Left ventricle myocardium superior (tissue), 1 donor: ENCODE results near the gene LARP1B. TPM values are rescaled to one million over a fixed set of nuclear protein-coding genes. Genes with fewer than 3 reads are reported as not detected.
"Not testable (repeated sequence)": the region's sequence is repeated elsewhere in the genome, so short reads cannot be mapped to it uniquely, and the experiment has no call there.

Source experiments
- ATAC-seq: fragments of 200-7000 bp; cut with Tn5 transposase; one replicate; pipeline ENCODE4 v1.9.1; 2020; ENCODE audit warnings: mild to moderate bottlenecking, moderate library complexity
- DNase-seq: peaks from one replicate; pipeline ENCODE4 v3.0.0-alpha.2; 2020
- intact Hi-C: fragments of 100-400 bp; cut with micrococcal nuclease; formaldehyde crosslinking; loops from one replicate; pipeline ENCODE4 v1.11.0; 2022
- total RNA-seq: library from RNA; stranded (reverse); fragmentation: NEBNext Ultra II Directional; extraction: Animal tissue kit (Norgen Biotek cat#: 25700); gene quantifications from one replicate; pipeline ENCODE4 v1.2.1, GENCODE V29; 2021
- donor health status: DM: no; HTN: yes; CAD: no; lungs with severe emphysema.

Gene LARP1B
- total RNA-seq, 1 donor from 2014 or later, result 15.9 TPM

DNA sequence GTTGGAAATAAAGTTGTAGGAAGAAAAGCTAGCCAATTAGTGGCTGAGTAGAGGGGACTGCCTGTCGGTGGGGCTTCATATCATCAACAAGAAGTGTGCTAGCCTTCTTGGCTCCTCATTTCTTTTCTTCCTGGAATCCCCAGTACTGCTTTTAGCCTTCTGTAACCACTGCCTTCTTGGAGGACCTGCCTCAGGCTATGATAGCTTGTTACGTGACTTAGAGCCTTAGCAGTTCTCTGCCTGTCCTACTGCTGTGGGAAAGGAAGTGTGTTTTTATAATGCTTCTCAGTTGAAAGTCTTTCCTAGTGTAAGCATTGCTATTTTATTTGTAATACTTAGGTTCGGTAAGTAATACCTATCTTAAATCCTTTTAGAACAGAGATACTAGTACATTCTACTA is 61.9 kb downstream of the LARP1B start:
- intact Hi-C loops, result no loop called here
- no peak for ATAC-seq
- DNase-seq, result no peak

DNA sequence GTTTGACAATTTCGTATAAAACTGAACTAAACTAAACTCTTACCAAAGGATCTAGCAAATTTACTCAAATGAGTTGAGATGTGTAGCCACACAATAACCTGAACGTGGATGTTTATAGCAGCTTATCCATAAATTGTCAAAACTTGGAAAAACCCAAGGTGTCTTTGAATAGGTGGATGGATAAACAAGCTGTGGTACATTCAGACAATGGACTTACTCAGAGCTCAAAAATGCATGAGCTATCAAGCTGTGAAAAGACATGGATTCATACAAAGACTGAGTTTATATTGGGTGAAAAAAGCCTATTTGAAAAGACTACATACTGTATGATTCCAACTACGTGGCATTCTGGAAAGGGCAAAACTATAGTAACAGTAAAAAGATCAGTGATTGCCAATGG is 69.5 kb downstream of the LARP1B start:
- DNase-seq (no peak), ATAC-seq (no peak)
- intact Hi-C loops, result no loop called here

DNA sequence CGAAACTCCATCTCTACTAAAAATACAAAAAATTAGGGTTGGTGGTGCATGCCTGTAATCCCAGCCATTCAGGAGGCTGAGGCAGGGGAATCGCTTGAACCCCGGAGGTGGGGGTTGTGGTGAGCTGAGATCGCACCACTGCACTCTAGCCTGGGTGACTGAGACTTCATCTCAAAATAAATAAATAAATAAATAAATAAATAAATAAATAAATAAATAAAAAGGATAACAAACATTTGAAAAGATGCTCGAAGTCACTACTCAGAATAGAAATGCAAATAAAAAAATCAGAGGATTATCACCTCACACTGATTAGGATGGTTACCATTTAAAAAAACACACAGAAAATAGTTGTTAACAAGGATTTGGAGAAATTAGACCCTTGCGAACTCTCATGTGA is 73.8 kb downstream of the LARP1B start:
- intact Hi-C loops, result no loop called here
- DNase-seq (no peak), ATAC-seq (no peak)

DNA sequence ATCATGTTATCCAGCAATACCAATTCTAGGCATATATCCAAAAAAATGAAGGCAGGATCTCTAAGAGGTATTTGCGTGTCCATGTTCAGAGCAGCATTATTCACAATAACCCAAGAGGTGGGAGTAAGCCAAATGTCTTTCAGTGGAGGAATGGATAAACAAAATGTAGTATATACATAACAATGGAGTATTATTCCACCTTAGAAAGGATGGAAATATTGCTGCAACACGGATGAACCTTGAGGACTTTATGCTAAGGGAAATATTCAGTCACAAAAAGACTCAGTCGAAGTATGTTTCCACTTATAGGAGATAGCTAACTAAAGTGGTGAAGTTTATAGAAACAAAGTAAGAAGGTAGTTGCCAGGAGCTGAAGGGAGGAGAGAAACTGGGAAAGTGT is 74.3 kb downstream of the LARP1B start:
- DNase-seq (no peak), ATAC-seq (no peak)
- intact Hi-C loops, result no loop called here

DNA sequence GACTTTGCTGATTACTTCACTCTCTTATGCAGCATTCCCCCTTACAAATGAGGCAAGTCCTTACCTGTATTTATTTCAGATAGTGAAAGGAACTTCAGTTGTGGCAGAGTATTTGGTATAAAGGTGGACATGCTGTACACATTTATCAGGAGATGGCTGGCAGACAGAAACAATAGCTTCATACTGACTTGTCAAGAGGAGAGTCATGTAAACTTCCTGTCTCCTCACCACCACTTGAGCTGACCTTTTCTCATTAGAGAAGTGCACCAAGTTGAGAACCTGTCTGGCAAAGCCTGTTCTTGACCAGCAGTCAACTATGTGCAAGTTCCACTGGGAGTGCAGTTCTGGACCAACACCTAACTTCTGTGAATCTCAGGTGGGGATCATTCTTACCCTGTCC is 80.8 kb downstream of the LARP1B start:
- ATAC-seq (no peak), DNase-seq (no peak)
- intact Hi-C loops, result no loop called here

DNA sequence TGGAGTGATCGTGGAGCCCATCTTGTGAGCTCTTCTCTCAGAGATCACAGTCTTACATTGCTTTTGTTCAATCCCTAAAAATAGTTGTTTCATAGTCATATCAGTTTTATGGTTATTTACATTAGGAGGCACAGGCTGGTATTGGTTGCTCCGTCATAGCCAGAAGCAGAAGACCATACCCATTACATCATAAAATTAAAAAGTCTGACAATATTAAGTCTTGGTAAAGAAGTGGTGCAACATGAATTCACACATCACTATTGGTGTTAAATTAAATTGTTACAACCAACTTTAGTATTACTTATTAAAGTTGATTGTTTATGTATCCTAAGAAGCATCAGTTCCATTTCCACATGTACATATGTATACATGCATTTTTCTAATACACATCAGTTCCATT is 84.6 kb downstream of the LARP1B start:
- intact Hi-C loops, result no loop called here
- ATAC-seq (no peak), DNase-seq (no peak)

DNA sequence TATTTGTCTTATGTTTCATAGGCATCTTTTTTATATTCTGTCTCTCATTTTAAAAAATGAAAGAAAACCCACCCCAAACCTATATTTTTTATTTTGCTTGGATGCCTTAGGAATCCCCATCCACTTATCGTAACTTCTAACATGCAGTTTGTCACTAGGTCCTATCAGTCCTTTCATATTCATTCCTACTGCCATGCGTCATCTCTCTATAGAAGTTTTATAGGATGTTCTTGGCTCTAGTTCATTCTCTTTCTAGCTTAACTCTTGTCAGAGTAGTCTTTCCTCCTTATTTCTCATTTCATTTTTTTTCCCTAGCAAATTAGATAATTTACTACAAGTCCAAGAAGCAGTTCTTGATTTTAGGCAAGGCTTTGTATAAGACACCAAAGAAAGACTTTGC is 92.7 kb downstream of the LARP1B start:
- DNase-seq, result no peak
- intact Hi-C loops, result no loop called here
- ATAC-seq, result no peak

DNA sequence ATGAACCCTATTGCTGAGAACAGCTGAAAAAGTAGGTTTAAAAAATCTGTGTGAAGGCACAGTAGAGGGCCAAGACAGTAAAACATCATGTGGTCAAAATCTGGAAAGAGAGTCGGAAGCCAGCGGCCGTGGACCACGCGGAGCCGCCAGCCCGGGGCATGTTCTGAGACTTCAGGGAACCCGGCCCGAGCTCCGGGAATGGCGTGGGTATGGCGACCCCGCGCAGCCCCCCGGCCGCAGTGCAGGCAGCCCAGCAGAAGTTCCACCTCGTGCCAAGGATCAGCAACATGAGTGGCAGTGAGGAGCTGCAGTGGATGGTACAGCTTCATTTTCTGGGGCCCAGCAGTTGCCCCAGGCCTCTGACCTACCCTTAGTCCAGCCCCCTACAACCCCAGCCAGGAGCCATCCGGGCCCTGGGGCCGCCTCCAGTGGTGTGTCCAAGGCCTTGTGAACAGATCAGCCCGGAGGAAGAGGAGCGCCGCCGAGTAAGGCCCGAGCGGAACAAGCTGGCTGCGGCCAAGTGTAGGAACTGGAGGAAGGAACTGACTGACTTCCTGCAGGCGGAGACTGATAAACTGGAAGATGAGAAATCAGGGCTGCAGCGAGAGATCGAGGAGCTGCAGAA is 94.2 kb downstream of the LARP1B start:
- intact Hi-C loops, result no loop called here
- ATAC-seq (peak; percentile 68), DNase-seq (peak; percentile 41)

DNA sequence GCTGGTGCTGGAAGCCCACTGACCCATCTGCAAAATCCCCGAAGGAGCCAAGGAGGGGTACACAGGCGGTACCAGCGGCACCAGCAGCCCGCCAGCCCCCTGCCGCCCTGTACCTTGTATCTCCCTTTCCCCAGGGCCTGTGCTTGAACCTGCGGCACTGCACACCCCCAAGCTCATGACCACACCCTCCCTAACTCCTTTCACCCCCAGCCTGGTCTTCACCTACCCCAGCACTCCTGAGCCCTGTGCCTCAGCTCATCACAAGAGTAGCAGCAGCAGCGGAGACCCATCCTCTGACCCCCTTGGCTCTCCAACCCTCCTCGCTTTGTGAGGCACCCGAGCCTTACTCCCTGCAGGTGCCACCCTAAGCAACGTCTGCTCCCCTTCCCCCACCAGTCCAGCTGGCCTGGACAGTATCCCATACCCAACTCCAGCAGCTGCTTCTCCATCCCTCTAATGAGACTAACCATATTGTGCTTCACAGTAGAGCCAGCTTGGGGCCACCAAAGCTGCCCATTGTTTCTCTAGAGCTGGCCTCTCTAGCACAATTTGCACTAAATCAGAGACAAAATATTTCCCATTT is 94.9 kb downstream of the LARP1B start:
- no peak for DNase-seq
- ATAC-seq, result no peak
- intact Hi-C loops, result no loop called here

DNA sequence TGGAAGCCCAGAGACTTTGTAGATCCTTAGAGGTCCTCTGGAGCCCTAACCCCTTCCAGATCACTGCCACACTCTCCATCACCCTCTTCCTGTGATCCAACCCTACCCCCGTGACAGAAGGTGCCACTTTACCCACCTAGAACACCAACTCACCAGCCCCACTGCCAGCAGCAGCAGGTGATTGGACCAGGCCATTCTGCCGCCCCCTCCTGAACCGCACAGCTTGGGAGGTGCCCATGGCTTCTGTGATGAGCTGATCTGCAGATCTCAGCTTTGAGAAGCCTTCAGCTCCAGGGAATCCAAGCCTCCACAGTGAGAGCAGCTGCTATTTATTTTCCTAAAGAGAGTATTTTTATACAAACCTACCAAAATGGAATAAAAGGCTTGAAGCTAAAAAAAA is 95.4 kb downstream of the LARP1B start:
- DNase-seq, intact Hi-C loops, ATAC-seq: not testable (repeated sequence)

DNA sequence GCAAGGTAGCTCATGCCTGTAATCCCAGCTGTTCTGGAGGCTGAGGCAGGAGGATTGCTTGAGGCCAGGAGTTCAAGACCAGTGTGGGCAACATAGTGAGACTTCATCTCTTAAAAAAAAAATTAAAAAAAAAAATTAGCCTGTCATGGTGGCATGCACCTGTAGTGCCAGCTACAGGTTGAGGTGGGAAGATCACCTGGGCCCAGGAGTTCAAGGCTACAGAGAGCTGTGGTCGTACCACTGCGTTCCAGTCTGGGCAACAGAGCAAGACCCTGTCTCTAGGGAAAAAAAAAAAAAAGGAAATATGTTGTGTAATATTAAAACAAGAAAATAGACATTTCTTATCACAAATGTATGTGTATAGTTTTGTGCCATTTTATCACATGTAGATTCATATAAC is 97.8 kb downstream of the LARP1B start:
- DNase-seq (no peak), ATAC-seq (no peak)
- intact Hi-C loops, result no loop called here

DNA sequence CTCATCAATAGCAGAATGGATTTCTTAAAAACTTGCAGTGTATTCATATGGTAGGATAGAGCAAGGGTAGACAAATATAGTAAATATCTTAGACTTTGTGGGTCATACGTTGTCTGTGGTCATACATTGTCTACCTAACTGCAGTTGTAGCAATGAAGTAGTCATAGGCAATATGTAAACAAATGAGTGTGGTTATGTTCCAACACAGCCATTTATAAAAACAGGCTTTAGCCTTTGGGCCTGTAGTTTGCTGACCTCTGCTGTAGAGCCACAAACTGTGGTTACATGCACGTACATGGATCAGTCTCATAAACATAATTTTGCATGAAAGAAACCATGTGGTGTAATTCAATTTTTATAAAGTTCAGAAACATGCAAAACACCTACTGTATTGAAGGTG is 98.9 kb downstream of the LARP1B start:
- intact Hi-C loops, result no loop called here
- no peak for ATAC-seq
- DNase-seq, result no peak

DNA sequence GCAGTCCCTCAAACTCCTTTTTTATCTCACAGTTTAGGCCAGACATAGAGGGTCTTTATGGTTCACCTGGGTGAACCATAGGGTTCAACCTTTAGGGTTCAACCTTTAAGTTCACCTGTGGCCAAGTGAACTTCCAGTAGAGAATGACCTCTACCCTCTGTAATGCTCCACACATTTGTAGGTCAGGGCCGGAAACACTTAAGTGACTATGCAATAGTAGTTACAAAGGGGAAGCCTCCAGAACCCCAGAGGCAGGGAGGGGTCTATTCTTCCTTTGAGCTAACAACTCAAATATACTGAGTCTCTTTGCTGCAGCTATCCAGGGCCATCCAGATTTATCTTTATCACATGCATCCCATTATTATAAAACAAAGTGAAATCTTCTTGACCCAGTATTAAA is 100.0 kb downstream of the LARP1B start:
- intact Hi-C loops, result no loop called here

DNA sequence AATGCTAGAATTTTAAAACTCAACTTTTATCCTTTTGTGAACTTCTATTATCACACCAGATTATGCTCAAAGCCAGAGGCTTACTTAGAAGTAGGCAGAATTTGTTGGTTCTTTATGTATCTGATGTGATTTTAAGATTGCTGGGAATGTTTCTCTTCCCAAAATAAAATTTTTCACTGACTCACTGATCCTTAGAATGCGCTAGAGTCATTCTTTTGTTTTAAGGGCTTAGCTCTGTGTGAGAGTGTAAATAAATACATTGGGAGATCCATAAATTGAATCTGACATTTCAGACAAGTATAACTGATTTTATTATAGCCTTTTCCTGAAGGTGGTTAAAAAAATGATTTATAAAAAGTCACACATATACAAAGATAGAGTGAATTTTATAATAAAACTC is 101.3 kb downstream of the LARP1B start:
- no peak for ATAC-seq
- intact Hi-C loops, result no loop called here
- no peak for DNase-seq

More for the DNA sequence above, 100.0 kb downstream of the LARP1B start:
- no peak for ATAC-seq
- DNase-seq, result no peak

DNA sequence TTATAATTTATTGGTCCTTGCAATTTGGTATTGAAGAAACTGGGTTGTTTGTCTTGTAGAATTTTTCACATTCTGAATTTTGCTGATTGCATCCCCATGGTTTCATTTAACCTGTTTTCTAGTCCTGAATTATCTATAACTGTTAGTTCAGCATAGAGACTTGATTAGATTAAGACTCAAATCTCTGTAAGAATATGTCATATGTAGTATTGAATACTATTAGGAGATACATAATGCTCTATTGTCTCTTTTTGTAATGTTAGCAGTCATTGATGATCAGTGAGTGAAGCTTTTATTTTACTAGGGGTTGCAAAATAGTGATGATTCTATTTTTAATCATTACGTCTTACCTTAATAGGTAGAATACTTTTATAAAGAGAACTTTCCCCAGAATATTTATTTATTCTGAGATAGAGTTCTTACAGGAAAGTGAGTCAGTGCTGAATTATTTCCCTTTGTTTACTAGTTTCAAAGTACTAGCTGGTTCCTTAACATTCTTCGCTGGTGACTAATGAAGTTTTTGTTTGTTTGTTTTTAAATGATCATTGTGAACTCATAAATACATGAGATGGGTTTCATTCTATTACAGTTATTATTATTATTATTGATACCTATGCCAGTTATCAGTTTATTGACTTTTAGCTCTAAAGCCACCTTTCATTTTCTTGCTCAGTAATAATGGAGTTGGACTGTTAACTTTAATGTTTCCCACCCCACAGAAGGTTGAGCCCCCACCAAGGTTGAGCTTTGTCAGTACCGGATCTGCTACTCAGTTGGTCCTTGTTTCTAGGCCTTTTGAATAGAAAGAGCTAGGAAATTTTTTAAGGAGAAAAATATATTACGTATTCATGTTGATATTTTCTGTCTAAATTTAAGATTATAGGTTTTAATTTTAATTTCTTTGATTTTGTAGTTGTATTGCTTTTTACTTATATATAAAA is 102.3 kb downstream of the LARP1B start:
- DNase-seq, result no peak
- no peak for ATAC-seq
- intact Hi-C loops, result no loop called here

DNA sequence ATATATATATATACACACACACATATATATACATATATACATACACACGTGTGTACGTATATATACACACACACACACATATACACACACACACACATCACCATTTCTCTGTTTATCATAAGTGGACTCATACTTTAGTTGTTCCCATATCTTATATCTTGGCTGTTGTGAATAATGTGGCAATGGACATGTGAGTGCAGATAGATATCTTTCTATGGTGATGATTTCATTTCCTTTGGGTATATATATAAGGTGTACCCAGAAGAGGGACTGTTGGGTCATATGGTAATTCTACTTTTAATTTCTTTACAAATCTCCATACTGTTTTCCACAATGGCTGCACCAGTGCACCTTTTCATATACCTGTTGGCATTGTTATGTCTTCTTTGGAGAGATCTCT is 105.9 kb downstream of the LARP1B start:
- intact Hi-C loops, result no loop called here
- ATAC-seq (no peak), DNase-seq (no peak)

DNA sequence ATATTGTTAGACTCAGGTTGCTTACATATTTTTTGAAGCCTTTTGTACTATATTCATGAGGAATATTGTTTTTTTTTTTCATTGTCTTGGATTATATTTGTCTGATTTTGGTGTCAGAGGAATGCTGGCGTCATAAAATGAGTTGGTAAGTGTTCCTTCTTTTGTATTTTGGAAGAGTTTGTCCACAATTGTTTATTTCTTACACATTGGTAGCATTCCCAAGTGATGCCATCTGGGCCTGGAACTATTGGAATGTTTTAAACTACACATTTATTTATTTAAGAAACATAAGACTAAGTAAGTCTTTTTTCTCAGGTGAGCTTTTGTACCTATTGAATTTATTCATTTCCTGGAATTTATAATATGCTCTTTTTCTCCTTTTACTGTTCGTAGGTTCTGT is 107.6 kb downstream of the LARP1B start:
- intact Hi-C loops, result no loop called here
- ATAC-seq, result no peak

DNA sequence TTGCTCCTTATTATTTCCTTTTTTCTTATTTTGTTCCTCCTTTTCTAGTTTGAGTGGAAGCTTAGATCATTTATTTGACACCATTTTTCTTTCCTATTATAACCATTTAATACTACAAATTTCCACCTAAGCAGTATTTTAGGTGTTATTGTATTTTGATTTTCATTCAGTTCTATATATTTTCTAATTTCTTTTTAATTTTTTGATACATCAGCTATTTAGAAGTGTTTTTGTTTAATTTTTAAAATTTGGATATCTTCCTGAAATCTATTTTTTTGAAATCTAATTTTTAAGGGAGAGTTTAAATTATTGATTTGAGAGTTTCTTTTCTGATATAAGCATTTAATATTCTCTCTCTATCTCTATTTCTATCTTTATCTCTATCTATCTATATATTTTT is 108.1 kb downstream of the LARP1B start:
- no peak for ATAC-seq
- intact Hi-C loops, result no loop called here
- no peak for DNase-seq

More for the DNA sequence above, 107.6 kb downstream of the LARP1B start:
- no peak for DNase-seq

DNA sequence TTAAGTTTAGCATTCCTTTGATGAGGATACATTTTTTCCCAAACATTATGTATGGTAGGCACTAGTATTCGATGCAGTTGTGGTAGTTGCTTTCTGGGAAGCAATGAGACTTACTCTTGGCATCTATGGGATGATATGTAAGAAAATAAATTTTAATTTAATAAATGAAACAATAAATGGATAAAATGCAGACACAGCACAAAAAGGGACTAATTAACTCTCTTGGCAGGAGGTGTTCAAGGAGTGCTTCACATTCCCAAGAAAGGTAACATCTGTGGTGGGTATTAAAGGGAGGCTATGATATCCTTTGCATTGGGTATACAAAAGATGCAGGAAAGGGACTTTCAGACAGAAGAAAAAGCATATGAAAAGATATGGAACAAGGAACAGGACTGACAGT is 115.5 kb downstream of the LARP1B start:
- DNase-seq, result no peak
- intact Hi-C loops, result no loop called here
- ATAC-seq, result no peak

DNA sequence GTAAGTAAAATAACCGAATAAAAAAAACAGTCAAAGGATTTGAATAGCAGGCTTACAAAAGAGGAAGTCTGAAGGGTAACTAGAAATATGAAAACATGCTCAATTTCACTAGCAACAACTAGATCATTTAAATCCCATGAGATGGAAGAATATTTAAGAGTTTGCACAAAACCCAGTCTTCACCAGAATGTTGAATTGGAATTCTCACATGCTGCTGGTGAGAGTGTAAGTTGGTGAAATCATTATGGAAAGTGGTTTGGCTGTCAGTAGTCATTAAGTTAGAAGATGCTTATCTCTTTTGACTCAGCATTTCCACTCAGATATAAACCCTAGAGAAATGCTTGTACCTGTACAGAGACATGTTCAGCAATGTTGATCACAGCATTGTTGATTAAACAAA is 116.4 kb downstream of the LARP1B start:
- ATAC-seq, result no peak
- DNase-seq, result no peak
- intact Hi-C loops, result no loop called here

DNA sequence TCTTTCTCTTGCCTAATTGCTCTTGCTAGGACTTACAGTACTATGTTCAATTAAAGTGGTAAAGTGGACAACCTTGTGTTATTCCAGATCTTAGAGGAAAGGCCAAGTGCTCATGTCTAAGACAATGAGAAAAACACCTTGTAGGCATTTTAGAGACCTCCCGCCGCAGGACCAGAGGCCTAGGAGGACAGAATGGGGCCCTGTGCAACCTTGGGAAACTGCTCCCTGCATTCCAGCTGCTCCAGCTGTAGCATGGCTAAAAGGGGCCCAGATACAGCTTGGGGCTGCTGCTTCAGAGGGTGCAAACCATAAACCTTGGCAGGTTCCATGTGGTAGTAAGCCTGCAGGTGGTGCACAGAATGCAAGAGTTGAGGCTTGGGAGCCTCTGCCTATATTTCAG is 125.5 kb downstream of the LARP1B start:
- DNase-seq, result no peak
- no peak for ATAC-seq
- intact Hi-C loops, result no loop called here
